Bronchial epithelial cell (primary cell): ENCODE data around the gene TBC1D22A. TPM values are rescaled to one million over a fixed set of nuclear protein-coding genes. Genes with fewer than 3 reads are reported as not detected.

Experiments
- DNase-seq: peaks from one replicate; pipeline ENCODE4 v3.0.0-alpha.2; 2010; ENCODE audit warnings: low read depth
- FAIRE-seq: peaks from 2 replicates; lab custom pipeline; 2011; peaks lifted over from hg19 to GRCh38; lab: Jason Lieb, UNC
- H3K27me3 ChIP-seq: 2 replicates; pipeline ENCODE4 v1.5.1; 2011; ENCODE audit warnings: low read length; ENCODE audit not compliant: control insufficient read depth, insufficient read depth
- H3K36me3 ChIP-seq: 2 replicates; pipeline ENCODE4 v1.5.1; 2011; ENCODE audit warnings: low read length; ENCODE audit not compliant: control insufficient read depth, insufficient read depth
- H3K4me3 ChIP-seq: 2 replicates; pipeline ENCODE4 v1.5.1; 2011; ENCODE audit warnings: mild to moderate bottlenecking, low read depth, low read length, control low read depth
- total RNA-seq: library from RNA; depleted of rRNA; stranded (reverse); fragments of >200 nt; gene quantifications from 2 replicates; pipeline ENCODE4 v1.2.1, GENCODE V29; 2014
- TF ChIP-seq, protein P1 (sequence below): IDR thresholded peaks from 2 replicates; pipeline ENCODE4 v1.5.1; 2011; ENCODE audit warnings: mild to moderate bottlenecking, moderate library complexity, low read length, control low read depth, inconsistent platforms; ENCODE audit not compliant: insufficient read depth, severe bottlenecking

Gene TBC1D22A
- total RNA-seq, 1 donor from 2014 or later: 10.0 TPM

- peak; percentile 55 for FAIRE-seq
- no peak overlapping the region for H3K4me3 ChIP-seq
- no peak for DNase-seq
- H3K36me3 ChIP-seq: peaks cover 7% of the 10 kb centered on the region
- no peaks in the 10 kb centered on the region for H3K27me3 ChIP-seq
- TF ChIP-seq, protein P1, sequence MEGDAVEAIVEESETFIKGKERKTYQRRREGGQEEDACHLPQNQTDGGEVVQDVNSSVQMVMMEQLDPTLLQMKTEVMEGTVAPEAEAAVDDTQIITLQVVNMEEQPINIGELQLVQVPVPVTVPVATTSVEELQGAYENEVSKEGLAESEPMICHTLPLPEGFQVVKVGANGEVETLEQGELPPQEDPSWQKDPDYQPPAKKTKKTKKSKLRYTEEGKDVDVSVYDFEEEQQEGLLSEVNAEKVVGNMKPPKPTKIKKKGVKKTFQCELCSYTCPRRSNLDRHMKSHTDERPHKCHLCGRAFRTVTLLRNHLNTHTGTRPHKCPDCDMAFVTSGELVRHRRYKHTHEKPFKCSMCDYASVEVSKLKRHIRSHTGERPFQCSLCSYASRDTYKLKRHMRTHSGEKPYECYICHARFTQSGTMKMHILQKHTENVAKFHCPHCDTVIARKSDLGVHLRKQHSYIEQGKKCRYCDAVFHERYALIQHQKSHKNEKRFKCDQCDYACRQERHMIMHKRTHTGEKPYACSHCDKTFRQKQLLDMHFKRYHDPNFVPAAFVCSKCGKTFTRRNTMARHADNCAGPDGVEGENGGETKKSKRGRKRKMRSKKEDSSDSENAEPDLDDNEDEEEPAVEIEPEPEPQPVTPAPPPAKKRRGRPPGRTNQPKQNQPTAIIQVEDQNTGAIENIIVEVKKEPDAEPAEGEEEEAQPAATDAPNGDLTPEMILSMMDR: no peak
Measured at GRCh38 chr22:47065756-47066615, 303.5 kb downstream of the TBC1D22A start.

DNA sequence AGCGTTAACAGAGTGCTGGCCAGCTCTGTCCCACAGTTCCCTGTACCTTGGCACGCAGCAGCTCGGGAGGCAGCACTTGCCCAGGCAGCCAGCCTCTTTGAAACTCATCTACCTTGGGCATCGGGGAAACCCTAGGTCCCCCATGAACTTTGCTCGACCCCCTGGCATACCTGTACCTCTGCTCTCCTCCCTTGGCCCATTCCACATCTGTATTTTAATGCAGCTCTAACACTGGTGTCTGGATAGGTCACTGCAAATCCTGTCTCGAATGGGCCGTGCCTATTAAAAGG, 304.1 kb downstream of the TBC1D22A start:
- peaks cover 7% of the 10 kb centered on the region for H3K36me3 ChIP-seq
- DNase-seq (no peak), FAIRE-seq (no peak)
- H3K27me3 ChIP-seq: no peaks in the 10 kb centered on the region
- TF ChIP-seq, protein P1: no peak
- H3K4me3 ChIP-seq: no peak overlapping the region

GRCh38 chr22:47067321-47067890, 305.0 kb downstream of the TBC1D22A start:
- Histone ChIP-seq H3K4me3 (no peak overlapping the region), H3K36me3 (peaks cover 4% of the 10 kb centered on the region), H3K27me3 (no peaks in the 10 kb centered on the region)
- DNase-seq: no peak
- TF ChIP-seq, protein P1: no peak
- FAIRE-seq: peak; percentile 60

DNA sequence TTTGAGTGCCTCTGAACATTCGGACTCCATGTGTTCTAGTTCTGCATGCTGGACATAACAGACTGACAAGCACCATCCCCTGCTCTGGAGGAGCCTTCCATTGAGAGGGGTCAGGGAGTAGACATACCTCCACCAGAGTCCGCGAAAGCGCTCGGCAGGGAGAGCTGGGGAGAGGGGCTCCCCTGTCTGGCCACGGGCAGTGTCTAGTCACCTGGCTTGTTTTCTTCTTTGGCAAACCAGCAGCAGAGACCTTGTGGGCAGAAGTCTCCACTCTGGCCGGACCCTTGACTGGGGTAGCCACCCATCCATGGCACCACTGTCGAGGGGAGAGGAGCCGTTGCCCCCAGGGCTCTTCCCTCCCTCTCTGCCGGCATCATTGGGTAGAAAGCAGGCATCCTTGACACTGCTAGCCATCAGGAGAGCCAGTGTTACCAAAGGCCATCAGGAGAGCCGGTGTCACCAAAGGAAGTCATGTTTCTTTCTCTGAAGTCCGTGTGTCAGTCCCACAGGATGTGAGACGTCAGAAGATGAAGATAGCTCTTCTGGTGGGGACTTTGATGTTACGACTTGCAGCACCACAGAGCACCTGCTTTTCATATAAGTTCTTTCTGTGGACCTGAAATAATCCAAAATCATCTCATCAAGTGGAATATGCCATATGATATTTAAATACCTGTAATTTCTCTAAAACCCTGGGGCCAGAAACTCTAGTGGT, 305.6 kb downstream of the TBC1D22A start:
- DNase-seq: no peak
- no peaks in the 10 kb centered on the region for H3K36me3 ChIP-seq
- TF ChIP-seq, protein P1: no peak
- FAIRE-seq: no peak
- H3K4me3 ChIP-seq: no peak overlapping the region
- no peaks in the 10 kb centered on the region for H3K27me3 ChIP-seq

DNA sequence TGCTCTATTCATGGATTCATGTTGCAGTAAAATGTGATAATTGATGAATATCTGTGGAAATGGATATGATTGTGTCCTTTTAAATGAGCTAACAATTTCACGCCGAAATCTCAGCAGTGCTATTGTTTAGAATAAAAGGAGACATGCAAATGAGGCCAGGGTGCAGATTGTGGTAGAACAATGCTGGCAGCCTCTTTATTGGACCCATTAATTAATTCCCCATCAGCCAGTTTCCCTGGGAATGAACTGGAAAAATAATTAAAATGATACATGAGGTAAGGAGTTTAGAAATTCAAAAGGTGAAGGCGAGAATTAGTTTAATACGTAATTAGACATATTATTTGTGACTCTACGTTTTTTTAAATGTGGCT, 306.2 kb downstream of the TBC1D22A start:
- TF ChIP-seq, protein P1: no peak
- Histone ChIP-seq H3K27me3 (no peaks in the 10 kb centered on the region), H3K4me3 (no peak overlapping the region), H3K36me3 (no peaks in the 10 kb centered on the region)
- FAIRE-seq (no peak), DNase-seq (no peak)
